ENCODE data around the gene KCNMB2. TPM values are rescaled to one million over a fixed set of nuclear protein-coding genes. Genes with fewer than 3 reads are reported as not detected.

The KCNMB2 gene
- total RNA-seq, 1 experiment from 2014 or later, result not detected

DNA sequence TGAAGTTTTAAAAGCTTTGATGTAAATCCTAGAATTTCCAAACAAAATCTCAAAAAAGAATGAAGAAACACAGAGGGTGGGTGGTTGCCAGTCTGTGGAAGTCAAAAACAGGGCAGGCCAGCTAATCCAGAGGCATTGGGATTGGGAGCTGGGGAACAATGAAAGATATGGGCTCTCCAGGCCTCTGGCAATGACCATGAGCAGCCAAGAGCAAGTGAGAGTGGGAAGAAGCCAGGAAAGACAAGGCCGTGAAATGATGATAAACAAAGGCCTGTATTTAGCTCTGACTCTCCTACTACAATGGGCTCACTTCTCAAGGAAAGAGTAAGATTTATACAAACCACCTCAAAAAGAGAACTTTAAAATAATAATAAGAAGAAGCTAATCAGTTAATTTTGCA lies 286.9 kb downstream of the KCNMB2 start (continued):
- TF ChIP-seq, protein P1, sequence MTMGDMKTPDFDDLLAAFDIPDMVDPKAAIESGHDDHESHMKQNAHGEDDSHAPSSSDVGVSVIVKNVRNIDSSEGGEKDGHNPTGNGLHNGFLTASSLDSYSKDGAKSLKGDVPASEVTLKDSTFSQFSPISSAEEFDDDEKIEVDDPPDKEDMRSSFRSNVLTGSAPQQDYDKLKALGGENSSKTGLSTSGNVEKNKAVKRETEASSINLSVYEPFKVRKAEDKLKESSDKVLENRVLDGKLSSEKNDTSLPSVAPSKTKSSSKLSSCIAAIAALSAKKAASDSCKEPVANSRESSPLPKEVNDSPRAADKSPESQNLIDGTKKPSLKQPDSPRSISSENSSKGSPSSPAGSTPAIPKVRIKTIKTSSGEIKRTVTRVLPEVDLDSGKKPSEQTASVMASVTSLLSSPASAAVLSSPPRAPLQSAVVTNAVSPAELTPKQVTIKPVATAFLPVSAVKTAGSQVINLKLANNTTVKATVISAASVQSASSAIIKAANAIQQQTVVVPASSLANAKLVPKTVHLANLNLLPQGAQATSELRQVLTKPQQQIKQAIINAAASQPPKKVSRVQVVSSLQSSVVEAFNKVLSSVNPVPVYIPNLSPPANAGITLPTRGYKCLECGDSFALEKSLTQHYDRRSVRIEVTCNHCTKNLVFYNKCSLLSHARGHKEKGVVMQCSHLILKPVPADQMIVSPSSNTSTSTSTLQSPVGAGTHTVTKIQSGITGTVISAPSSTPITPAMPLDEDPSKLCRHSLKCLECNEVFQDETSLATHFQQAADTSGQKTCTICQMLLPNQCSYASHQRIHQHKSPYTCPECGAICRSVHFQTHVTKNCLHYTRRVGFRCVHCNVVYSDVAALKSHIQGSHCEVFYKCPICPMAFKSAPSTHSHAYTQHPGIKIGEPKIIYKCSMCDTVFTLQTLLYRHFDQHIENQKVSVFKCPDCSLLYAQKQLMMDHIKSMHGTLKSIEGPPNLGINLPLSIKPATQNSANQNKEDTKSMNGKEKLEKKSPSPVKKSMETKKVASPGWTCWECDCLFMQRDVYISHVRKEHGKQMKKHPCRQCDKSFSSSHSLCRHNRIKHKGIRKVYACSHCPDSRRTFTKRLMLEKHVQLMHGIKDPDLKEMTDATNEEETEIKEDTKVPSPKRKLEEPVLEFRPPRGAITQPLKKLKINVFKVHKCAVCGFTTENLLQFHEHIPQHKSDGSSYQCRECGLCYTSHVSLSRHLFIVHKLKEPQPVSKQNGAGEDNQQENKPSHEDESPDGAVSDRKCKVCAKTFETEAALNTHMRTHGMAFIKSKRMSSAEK (CRISPR knock-in tag; IDR thresholded peaks at IDR 0.05; ENCODE audit: borderline replicate concordance), result no peak

GRCh38 chr3:178823591-178824246 lies 287.5 kb downstream of the KCNMB2 start:
- peak overlapping the region; percentile 44; the same call in 1 of the 2 replicates for H3K27ac Mint-ChIP-seq

GRCh38 chr3:178826435-178827123 lies 290.3 kb downstream of the KCNMB2 start:
- ChIA-PET CTCF (no interaction called here), POLR2A (no interaction called here)
- Mint-ChIP-seq H3K4me1 (peaks cover 33% of the 10 kb centered on the region), H3K27me3 (ENCODE audit: low read depth) (no peaks in the 10 kb centered on the region), H3K4me3 (no peak overlapping the region), H3K36me3 (no peaks in the 10 kb centered on the region), H3K9me3 (0 out of 2 replicates have a peak, but pooled peaks cover 3% of the 10 kb centered on the region), H3K27ac (no peak overlapping the region)
- ATAC-seq, result no peak
- no peak for DNase-seq (ENCODE audit: low spot score)
- TF ChIP-seq, protein P2, sequence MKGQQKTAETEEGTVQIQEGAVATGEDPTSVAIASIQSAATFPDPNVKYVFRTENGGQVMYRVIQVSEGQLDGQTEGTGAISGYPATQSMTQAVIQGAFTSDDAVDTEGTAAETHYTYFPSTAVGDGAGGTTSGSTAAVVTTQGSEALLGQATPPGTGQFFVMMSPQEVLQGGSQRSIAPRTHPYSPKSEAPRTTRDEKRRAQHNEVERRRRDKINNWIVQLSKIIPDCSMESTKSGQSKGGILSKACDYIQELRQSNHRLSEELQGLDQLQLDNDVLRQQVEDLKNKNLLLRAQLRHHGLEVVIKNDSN (CRISPR knock-in tag; IDR thresholded peaks at IDR 0.05), result no peak
- TF ChIP-seq TEAD1 (CRISPR knock-in tag; IDR thresholded peaks at IDR 0.05), result no peak
- TF ChIP-seq, protein P3, sequence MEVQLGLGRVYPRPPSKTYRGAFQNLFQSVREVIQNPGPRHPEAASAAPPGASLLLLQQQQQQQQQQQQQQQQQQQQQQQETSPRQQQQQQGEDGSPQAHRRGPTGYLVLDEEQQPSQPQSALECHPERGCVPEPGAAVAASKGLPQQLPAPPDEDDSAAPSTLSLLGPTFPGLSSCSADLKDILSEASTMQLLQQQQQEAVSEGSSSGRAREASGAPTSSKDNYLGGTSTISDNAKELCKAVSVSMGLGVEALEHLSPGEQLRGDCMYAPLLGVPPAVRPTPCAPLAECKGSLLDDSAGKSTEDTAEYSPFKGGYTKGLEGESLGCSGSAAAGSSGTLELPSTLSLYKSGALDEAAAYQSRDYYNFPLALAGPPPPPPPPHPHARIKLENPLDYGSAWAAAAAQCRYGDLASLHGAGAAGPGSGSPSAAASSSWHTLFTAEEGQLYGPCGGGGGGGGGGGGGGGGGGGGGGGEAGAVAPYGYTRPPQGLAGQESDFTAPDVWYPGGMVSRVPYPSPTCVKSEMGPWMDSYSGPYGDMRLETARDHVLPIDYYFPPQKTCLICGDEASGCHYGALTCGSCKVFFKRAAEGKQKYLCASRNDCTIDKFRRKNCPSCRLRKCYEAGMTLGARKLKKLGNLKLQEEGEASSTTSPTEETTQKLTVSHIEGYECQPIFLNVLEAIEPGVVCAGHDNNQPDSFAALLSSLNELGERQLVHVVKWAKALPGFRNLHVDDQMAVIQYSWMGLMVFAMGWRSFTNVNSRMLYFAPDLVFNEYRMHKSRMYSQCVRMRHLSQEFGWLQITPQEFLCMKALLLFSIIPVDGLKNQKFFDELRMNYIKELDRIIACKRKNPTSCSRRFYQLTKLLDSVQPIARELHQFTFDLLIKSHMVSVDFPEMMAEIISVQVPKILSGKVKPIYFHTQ (CRISPR knock-in tag; IDR thresholded peaks at IDR 0.05), result no peak
- no peak for TF ChIP-seq NFYB (CRISPR knock-in tag; conservative IDR thresholded peaks at IDR 0.05; ENCODE audit: low read depth)
- TF ChIP-seq KAT7 (CRISPR knock-in tag; IDR thresholded peaks at IDR 0.05; ENCODE audit: borderline replicate concordance), result no peak
- TF ChIP-seq ZNF671 (CRISPR knock-in tag; IDR thresholded peaks at IDR 0.05), result no peak
- TF ChIP-seq ETV6 (CRISPR knock-in tag; IDR thresholded peaks at IDR 0.05), result no peak
- TF ChIP-seq ZBTB21 (CRISPR knock-in tag; IDR thresholded peaks at IDR 0.05; ENCODE audit: borderline replicate concordance), result no peak
- no peak for TF ChIP-seq RORB (CRISPR knock-in tag; IDR thresholded peaks at IDR 0.05)
- no peak for TF ChIP-seq ZNF219 (CRISPR knock-in tag; IDR thresholded peaks at IDR 0.05; ENCODE audit: borderline replicate concordance)
- TF ChIP-seq GTF2I (CRISPR knock-in tag; conservative IDR thresholded peaks at IDR 0.05), result no peak
- TF ChIP-seq CREM (CRISPR knock-in tag; IDR thresholded peaks at IDR 0.05), result no peak

More at GRCh38 chr3:178823591-178824246, 287.5 kb downstream of the KCNMB2 start:
- Mint-ChIP-seq H3K36me3 (no peaks in the 10 kb centered on the region), H3K27me3 (ENCODE audit: low read depth) (no peaks in the 10 kb centered on the region), H3K4me1 (peaks cover 33% of the 10 kb centered on the region), H3K4me3 (no peak overlapping the region), H3K9me3 (no peaks in the 10 kb centered on the region)
- ChIA-PET POLR2A (no interaction called here), CTCF (no interaction called here)
- DNase-seq (ENCODE audit: low spot score), result no peak
- TF ChIP-seq ZBTB43 (CRISPR knock-in tag; IDR thresholded peaks at IDR 0.05), result no peak
- TF ChIP-seq HMGA2 (CRISPR knock-in tag; IDR thresholded peaks at IDR 0.05), result no peak
- ATAC-seq, result no peak
